ENCODE data around the gene CWH43.
"Not testable (repeated sequence)": the region's sequence is repeated elsewhere in the genome, so short reads cannot be mapped to it uniquely, and the experiment has no call there.

GRCh38 chr4:49104231-49104930 is 118.3 kb downstream of the CWH43 start:
- TF ChIP-seq CTCF (conservative IDR thresholded peaks at IDR 0.05; ENCODE audit: low read depth, low read length); EZH2 (IDR thresholded peaks at IDR 0.05; ENCODE audit: low read length, unreplicated experiment): not testable (repeated sequence)

Data from PC-3 (cell line).